ENCODE measurements around the gene MANBA.

MANBA gene

DNA sequence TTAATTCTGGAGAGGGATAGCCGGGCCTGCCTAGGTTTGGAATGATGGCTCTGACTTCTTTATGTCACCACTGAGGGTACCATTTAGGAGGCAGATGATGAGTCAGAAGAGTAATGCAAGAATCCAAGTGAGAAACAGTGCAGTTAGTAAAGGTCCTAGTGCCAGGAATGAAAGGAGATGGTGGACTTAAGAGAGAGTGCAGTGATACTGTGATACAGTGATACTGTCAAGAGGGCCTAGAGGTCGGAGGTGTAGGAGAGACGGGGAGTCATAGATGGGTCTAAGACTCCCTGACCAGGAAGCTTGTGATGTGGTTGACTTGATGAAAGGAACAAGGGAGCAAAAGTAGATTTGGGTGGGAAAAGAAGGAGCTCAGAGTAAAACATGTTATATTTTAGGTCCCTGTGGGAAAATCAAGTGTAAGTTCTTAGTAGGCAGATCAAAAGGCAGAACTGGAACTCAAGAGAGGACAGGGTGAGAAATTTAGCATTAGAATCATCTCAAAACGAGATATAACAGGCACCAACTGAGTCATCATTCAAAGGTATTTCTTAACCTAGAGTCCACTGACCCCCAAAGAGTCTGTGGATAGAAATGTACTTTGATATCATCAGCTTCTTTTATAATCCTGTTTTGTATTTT is 174.6 kb downstream of the MANBA start:
- DNase-seq: no peak

- DNase-seq: no peak
Observed at GRCh38 chr4:102585329-102585728, 175.4 kb downstream of the MANBA start.

GRCh38 chr4:102584091-102584490 is 176.7 kb downstream of the MANBA start:
- no peak for DNase-seq
